ENCODE measurements around the gene GZMM. TPM values are rescaled to one million over a fixed set of nuclear protein-coding genes. Genes with fewer than 3 reads are reported as not detected.
"Not testable (repeated sequence)": the region's sequence is repeated elsewhere in the genome, so short reads cannot be mapped to it uniquely, and the experiment has no call there.

The GZMM gene
- total and polyA plus RNA-seq, 2 experiments from 2014 or later, result 0.29 TPM; not detected in 1

DNA sequence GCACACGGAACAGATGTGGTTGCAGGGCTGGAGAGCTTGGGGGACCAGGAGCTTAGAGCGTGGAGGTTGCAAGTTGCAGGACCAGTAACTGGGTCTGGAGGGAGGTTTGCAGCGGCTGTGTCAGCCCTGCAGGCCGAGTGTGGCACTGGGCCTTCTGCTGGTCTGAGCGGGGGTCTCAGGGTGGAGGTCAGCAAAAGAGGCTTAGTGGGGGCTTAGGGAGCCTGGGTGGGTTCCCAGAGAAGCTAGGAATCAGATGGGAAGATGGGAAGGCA lies 40.1 kb downstream of the GZMM start:
- peak overlapping the region; percentile 80; the same call in 1 of the 2 replicates for H3K27ac Mint-ChIP-seq
- peaks cover 5% of the 10 kb centered on the region; the same call in 2 of the 3 replicates for H3K4me1 Mint-ChIP-seq
- H3K27me3 ChIP-seq (ENCODE audit: insufficient read depth), result peaks cover 7% of the 10 kb centered on the region
- ATAC-seq, result peak; percentile 3; the same call in 2 of the 3 replicates
- peak overlapping the region; percentile 18; the same call in 1 of the 3 replicates for H3K4me3 Mint-ChIP-seq
- H4K20me1 ChIP-seq (replicated peaks; ENCODE audit: insufficient read depth), result peaks cover 15% of the 10 kb centered on the region; the same call in 1 of the 2 replicates
- H3K9me2 ChIP-seq (ENCODE audit: insufficient read depth), result no peaks in the 10 kb centered on the region
- TF ChIP-seq JUNB (IDR thresholded peaks at IDR 0.05; ENCODE audit: unreplicated experiment), result no peak
- TF ChIP-seq EZH2 (IDR thresholded peaks at IDR 0.05; ENCODE audit: low read depth, unreplicated experiment), result no peak
- TF ChIP-seq NANOG (IDR thresholded peaks at IDR 0.05; ENCODE audit: borderline replicate concordance), result no peak
- peak; percentile 42 for DNase-seq (ENCODE audit: low spot score)
- H3K36me3 Mint-ChIP-seq (ENCODE audit: low read depth), result peaks cover 17% of the 10 kb centered on the region
- H3K4me3 ChIP-seq, result no peak overlapping the region
- peaks cover 5% of the 10 kb centered on the region; the same call in 1 of the 2 replicates for H3K4me1 ChIP-seq (ENCODE audit: insufficient read depth)
- no peak overlapping the region for H2AFZ ChIP-seq
- no peak overlapping the region for H3K4me2 ChIP-seq
- no peaks in the 10 kb centered on the region; the same call in 1 of the 2 replicates for H3K36me3 ChIP-seq (ENCODE audit: insufficient read depth)
- no peaks in the 10 kb centered on the region for H3K9me3 Mint-ChIP-seq
- H3K79me2 ChIP-seq (replicated peaks; ENCODE audit: insufficient read depth), result peaks cover 14% of the 10 kb centered on the region
- peaks cover 30% of the 10 kb centered on the region for H3K27me3 Mint-ChIP-seq (ENCODE audit: insufficient read depth, low read depth, poor library complexity)
- H3K27ac ChIP-seq (ENCODE audit: low read depth), result no peak overlapping the region
- peaks cover 19% of the 10 kb centered on the region for H3F3A ChIP-seq (replicated peaks; ENCODE audit: low read depth)

DNA sequence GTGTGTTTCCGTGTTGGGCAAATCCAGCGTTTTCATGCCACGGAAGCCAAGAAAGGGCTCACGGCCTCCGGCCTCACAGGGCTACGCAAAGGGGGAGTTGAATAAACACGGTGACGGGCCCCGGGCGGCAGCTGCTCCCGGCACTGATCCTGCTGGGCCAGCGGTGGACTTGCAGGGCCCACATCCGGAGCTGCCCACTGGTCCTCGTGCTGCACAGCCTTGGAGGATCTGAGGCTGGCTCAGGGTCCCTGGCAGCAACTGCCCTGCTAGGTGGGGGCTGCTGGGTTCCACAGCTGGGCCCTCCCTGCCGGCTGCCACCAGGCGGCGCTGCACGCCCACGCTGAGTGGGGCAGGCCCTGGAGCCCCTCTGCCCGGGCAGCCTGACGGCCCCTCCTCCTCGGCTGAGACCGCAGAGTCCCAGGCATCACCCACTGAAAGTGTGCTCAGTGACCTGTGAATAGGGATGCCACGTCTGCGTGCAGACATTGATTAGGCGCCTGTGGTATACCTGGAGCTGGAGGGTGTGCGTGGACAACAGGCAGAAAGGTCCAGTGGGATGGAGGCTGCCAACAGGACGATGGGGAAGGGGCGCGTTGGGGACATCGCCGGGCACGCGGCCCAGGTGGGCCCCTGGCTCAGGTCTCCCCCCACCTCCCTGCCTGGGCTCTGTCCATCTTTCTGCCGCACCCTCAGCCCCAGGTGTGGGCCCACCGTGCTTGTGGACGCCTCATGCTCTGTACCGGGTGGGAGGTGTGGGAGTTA lies 40.6 kb downstream of the GZMM start:
- Mint-ChIP-seq H3K4me3 (no peak overlapping the region; the same call in 2 of the 3 replicates), H3K9me3 (no peaks in the 10 kb centered on the region), H3K36me3 (ENCODE audit: low read depth) (peaks cover 14% of the 10 kb centered on the region), H3K4me1 (peaks cover 5% of the 10 kb centered on the region; the same call in 2 of the 3 replicates), H3K27me3 (ENCODE audit: insufficient read depth, low read depth, poor library complexity) (peaks cover 34% of the 10 kb centered on the region), H3K27ac (peak overlapping the region; percentile 80; the same call in 1 of the 2 replicates)
- peak; percentile 84 to 92 for TF ChIP-seq CTCF (conservative IDR thresholded peaks at IDR 0.05; ENCODE audit: low read depth in 2 of 2)
- TF ChIP-seq, protein P1, sequence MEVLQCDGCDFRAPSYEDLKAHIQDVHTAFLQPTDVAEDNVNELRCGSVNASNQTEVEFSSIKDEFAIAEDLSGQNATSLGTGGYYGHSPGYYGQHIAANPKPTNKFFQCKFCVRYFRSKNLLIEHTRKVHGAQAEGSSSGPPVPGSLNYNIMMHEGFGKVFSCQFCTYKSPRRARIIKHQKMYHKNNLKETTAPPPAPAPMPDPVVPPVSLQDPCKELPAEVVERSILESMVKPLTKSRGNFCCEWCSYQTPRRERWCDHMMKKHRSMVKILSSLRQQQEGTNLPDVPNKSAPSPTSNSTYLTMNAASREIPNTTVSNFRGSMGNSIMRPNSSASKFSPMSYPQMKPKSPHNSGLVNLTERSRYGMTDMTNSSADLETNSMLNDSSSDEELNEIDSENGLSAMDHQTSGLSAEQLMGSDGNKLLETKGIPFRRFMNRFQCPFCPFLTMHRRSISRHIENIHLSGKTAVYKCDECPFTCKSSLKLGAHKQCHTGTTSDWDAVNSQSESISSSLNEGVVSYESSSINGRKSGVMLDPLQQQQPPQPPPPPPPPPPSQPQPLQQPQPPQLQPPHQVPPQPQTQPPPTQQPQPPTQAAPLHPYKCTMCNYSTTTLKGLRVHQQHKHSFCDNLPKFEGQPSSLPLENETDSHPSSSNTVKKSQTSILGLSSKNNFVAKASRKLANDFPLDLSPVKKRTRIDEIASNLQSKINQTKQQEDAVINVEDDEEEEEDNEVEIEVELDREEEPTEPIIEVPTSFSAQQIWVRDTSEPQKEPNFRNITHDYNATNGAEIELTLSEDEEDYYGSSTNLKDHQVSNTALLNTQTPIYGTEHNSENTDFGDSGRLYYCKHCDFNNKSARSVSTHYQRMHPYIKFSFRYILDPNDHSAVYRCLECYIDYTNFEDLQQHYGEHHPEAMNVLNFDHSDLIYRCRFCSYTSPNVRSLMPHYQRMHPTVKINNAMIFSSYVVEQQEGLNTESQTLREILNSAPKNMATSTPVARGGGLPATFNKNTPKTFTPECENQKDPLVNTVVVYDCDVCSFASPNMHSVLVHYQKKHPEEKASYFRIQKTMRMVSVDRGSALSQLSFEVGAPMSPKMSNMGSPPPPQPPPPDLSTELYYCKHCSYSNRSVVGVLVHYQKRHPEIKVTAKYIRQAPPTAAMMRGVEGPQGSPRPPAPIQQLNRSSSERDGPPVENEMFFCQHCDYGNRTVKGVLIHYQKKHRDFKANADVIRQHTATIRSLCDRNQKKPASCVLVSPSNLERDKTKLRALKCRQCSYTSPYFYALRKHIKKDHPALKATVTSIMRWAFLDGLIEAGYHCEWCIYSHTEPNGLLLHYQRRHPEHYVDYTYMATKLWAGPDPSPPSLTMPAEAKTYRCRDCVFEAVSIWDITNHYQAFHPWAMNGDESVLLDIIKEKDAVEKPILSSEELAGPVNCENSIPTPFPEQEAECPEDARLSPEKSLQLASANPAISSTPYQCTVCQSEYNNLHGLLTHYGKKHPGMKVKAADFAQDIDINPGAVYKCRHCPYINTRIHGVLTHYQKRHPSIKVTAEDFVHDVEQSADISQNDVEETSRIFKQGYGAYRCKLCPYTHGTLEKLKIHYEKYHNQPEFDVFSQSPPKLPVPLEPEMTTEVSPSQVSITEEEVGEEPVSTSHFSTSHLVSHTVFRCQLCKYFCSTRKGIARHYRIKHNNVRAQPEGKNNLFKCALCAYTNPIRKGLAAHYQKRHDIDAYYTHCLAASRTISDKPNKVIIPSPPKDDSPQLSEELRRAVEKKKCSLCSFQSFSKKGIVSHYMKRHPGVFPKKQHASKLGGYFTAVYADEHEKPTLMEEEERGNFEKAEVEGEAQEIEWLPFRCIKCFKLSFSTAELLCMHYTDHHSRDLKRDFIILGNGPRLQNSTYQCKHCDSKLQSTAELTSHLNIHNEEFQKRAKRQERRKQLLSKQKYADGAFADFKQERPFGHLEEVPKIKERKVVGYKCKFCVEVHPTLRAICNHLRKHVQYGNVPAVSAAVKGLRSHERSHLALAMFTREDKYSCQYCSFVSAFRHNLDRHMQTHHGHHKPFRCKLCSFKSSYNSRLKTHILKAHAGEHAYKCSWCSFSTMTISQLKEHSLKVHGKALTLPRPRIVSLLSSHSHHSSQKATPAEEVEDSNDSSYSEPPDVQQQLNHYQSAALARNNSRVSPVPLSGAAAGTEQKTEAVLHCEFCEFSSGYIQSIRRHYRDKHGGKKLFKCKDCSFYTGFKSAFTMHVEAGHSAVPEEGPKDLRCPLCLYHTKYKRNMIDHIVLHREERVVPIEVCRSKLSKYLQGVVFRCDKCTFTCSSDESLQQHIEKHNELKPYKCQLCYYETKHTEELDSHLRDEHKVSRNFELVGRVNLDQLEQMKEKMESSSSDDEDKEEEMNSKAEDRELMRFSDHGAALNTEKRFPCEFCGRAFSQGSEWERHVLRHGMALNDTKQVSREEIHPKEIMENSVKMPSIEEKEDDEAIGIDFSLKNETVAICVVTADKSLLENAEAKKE (CRISPR knock-in tag; IDR thresholded peaks at IDR 0.05), result no peak
- peak; percentile 73; the same call in 1 of the 2 replicates for TF ChIP-seq POLR2AphosphoS5 (IDR thresholded peaks at IDR 0.05; ENCODE audit: low read depth)
- peaks cover 13% of the 10 kb centered on the region; the same call in 1 of the 2 replicates for H4K20me1 ChIP-seq (replicated peaks; ENCODE audit: insufficient read depth)
- peaks cover 9% of the 10 kb centered on the region for H3K79me2 ChIP-seq (replicated peaks; ENCODE audit: insufficient read depth)
- H3K27ac ChIP-seq (ENCODE audit: low read depth), result no peak overlapping the region
- H3K9me2 ChIP-seq (ENCODE audit: insufficient read depth), result no peaks in the 10 kb centered on the region
- H3K4me2 ChIP-seq, result no peak overlapping the region
- peaks cover 5% of the 10 kb centered on the region; the same call in 1 of the 2 replicates for H3K4me1 ChIP-seq (ENCODE audit: insufficient read depth)
- ATAC-seq (peak; percentile 78), DNase-seq (ENCODE audit: low spot score) (peak; percentile 81)
- H3F3A ChIP-seq (replicated peaks; ENCODE audit: low read depth), result peaks cover 14% of the 10 kb centered on the region
- no peak overlapping the region for H3K4me3 ChIP-seq
- no peaks in the 10 kb centered on the region; the same call in 1 of the 2 replicates for H3K36me3 ChIP-seq (ENCODE audit: insufficient read depth)
- peaks cover 12% of the 10 kb centered on the region for H3K27me3 ChIP-seq (ENCODE audit: insufficient read depth)
- H2AFZ ChIP-seq, result no peak overlapping the region

GRCh38 chr19:585146-585545 lies 41.3 kb downstream of the GZMM start:
- not testable (repeated sequence) for H3K4me3 Mint-ChIP-seq; H3K9me2 ChIP-seq (ENCODE audit: insufficient read depth); H3K4me2 ChIP-seq; H3K79me2 ChIP-seq (replicated peaks; ENCODE audit: insufficient read depth); H2AFZ ChIP-seq; ATAC-seq; H3K9me3 Mint-ChIP-seq; DNase-seq (ENCODE audit: low spot score); H3K4me1 ChIP-seq (ENCODE audit: insufficient read depth); H3K36me3 Mint-ChIP-seq (ENCODE audit: low read depth); H3K4me3 ChIP-seq; H3K4me1 Mint-ChIP-seq; H3K27ac Mint-ChIP-seq; H4K20me1 ChIP-seq (replicated peaks; ENCODE audit: insufficient read depth); H3K27ac ChIP-seq (ENCODE audit: low read depth); H3K36me3 ChIP-seq (ENCODE audit: insufficient read depth)
- Histone ChIP-seq H3K27me3 (ENCODE audit: insufficient read depth) (peaks cover 13% of the 10 kb centered on the region), H3F3A (replicated peaks; ENCODE audit: low read depth) (peaks cover 14% of the 10 kb centered on the region)
- peaks cover 34% of the 10 kb centered on the region for H3K27me3 Mint-ChIP-seq (ENCODE audit: insufficient read depth, low read depth, poor library complexity)

Measured in GM23338 (cell line).